ENCODE data around the gene ZCCHC8. TPM values are rescaled to one million over a fixed set of nuclear protein-coding genes. Genes with fewer than 3 reads are reported as not detected.

The ZCCHC8 gene
- total and polyA plus RNA-seq, 2 of the 8 experiments (the other 6 are each of a cell fraction or from before 2014, with no cell fraction given): 13.8 to 28.9 TPM

DNA sequence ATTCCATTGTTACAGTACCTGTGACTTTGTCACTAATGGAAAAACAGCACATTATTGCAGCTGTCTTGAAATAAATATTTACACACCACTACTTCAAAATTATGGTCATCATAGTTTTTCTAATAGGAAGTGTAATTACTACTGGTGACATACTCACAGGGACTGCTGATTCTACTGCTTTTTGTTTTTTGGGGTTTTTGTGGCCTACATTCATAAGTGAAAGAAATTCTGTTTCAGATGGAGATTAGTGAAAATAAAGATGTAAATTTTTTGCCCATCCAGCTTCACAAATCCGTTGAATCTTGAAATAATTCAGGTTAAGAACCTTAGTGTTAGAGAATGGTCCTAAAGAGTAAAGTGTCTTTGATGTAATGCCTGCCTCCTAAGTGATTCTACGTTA lies 43.8 kb upstream of the ZCCHC8 start (continued):
- no peak for TF ChIP-seq PHF8 (conservative IDR thresholded peaks at IDR 0.05; ENCODE audit: low read depth, low read length)

Measured in H1 (cell line).